ENCODE results near the gene RRP12.
"Not testable (repeated sequence)": the region's sequence is repeated elsewhere in the genome, so short reads cannot be mapped to it uniquely, and the experiment has no call there.

The RRP12 gene

GRCh38 chr10:97407211-97407951, 6.2 kb upstream of the RRP12 start:
- no peak for DNase-seq

- not testable (repeated sequence) for DNase-seq
Observed at GRCh38 chr10:97406483-97406882, 5.3 kb upstream of the RRP12 start.

DNA sequence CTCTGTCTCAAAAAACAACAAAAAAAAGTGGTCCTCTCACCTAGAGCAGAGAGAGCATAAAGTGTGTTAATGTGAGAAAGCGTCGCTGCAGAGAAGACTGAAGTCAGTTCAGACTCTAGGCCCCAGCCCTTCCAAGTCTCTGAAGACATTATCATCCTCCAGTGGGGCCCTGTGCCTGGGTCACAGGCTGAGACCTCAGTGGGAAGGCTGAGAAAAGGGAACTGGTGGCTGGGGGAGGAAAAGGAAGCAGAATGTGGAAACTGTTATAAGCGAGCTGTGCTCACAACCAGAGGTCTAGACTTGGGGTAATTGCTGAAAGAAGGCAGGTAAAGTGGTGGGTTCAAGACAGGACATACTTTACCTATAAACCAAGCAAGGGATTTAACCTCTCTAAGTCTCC, 4.9 kb upstream of the RRP12 start:
- no peak for DNase-seq

- DNase-seq = no peak
Observed at GRCh38 chr10:97404044-97404443, 2.9 kb upstream of the RRP12 start.

GRCh38 chr10:97401455-97401919, 347 bp upstream of the RRP12 start:
- no peak for DNase-seq

- no peak for DNase-seq
Observed at GRCh38 chr10:97399843-97400545, 1.1 kb downstream of the RRP12 start.

DNA sequence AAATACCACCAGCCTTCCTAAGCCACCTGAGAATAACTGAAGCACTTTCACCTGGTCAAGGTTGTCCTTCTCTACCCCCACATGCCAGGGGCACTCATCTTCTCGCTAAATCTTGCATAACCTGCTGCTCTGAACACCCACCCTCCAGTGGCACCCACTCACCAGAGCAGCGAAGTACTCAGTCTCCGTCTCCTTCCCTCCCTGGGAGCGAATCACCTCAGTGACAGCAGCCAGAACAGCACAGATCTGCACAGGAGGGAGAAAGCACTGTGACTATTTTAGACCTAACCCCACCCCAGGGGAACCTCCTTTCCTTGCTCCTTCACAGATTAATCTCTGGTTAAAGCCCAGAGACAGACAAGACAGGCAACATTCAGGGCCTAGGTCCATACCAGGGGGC, 5.1 kb downstream of the RRP12 start:
- DNase-seq = no peak

- DNase-seq = no peak
Observed at GRCh38 chr10:97393034-97393573, 8.0 kb downstream of the RRP12 start.

- DNase-seq = no peak
Observed at GRCh38 chr10:97390091-97390490, 11.0 kb downstream of the RRP12 start.

GRCh38 chr10:97388152-97388551, 13.0 kb downstream of the RRP12 start:
- no peak for DNase-seq

DNA sequence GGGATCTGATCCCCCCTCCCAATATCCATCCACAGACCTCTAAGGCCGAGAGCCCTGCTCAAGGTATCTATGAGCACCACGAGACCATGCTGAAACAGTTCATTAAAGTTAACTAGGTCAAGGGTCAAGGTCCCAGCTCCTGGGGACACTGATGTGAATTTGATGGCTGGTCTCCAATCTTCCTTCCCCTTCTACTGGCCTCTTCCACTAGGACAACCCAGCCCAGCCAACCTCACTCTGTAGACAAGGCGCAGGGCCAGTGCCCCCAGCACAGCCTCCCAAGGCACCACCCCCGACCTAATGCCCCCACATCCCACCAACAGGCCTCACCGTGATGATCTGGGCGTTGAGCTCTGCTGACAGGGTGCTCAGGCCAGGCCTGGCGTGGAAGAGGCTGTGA, 15.6 kb downstream of the RRP12 start:
- no peak for DNase-seq

DNA sequence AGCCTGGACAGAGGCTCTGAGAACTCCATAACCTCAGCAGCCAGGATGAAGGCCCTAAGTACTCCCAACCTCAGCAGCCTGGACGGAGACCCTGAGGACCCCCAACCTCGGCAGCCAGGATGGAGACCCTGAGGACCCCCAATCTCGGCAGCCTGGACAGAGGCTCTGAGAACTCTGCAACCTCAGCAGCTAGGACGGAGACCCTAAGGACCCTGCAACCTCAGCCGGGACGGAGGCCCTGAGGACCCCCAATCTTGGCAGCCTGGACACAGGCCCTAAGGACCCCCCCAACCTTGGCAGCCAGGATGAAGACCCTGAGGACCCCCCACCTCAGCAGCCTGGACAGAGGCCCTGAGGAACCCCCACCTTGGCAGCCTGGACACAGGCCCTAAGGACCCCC, 16.5 kb downstream of the RRP12 start:
- DNase-seq = no peak

DNA sequence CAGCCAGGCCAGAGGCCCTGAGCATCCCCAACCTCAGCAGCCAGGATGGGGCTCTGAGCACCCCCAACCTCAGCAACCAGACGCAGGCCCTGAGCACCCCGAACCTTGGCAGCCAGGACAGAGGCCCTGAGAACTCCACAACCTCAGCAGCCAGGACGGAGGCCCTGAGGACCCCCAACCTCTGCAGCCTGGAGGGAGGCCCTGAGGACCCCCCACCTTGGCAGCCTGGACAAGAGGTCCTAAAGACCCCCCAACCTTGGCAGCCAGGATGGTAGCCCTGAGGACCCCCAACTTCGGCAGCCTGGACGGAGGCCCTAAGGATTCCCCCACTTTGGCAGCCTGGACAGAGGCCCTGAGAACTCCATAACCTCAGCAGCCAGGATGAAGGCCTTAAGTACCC, 17.0 kb downstream of the RRP12 start:
- no peak for DNase-seq

DNA sequence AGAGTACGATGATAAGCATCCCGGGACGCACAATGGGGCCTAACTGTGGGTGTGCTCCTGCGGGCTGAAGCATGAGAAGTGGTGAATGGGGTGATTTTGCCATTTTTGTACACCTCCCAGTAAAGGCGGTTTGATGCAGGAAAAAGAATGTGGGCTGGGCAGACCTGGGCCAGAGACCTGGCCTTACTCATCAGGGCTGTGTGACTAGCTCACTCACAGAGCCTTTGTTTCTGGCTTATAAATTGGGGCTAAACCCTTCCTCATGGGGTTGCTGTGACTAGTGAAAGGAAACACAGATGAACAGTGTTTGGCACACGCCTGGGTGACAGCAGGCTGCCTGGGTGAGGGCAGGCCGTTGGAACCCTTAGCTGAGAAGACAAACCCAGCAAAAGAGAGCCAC, 18.0 kb downstream of the RRP12 start:
- DNase-seq = no peak

DNA sequence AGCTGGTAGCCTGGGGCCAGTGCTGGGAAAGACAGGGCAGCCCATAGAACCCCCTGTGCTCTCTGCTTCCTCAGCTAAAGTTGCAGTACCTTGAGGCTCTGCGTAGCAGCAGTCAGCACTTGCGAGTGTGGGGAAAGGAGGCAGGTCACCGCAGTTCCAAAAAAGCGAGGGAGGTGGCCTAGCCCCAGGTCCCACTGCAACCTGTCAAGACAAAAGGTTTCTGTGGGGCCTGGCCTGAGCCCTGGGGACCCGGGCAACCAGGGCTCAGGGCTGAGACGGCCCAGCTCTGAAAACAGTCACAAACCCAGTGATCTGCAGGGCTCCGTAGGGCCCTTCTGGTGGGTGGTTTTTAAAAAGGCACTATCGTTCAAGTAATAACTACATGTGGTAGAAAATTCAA, 19.5 kb downstream of the RRP12 start:
- no peak for DNase-seq

DNA sequence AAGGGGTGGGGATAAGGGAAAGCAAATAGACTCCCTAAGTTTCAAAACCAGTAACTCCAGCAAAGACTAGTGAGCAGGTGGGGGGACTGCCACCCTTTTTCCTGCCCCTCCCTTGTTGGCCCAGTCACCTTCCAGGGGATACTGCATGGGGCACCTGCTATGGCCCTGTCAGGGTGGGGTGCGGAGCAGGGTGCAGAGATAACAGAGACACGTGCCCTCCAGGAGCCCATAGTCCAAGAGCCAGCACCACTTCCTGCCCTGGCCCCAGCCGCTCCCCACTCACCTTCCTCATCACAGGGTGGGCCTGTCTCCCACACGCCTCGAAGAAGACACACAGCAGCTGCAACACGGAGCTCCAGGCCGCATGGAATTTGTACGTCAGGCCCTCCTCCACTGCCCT, 20.6 kb downstream of the RRP12 start:
- no peak for DNase-seq

- no peak for DNase-seq
Observed at GRCh38 chr10:97378933-97379921, 21.9 kb downstream of the RRP12 start.

- DNase-seq = no peak
Observed at GRCh38 chr10:97376413-97376812, 24.7 kb downstream of the RRP12 start.

- no peak for DNase-seq
Observed at GRCh38 chr10:97373456-97373855, 27.7 kb downstream of the RRP12 start.

DNA sequence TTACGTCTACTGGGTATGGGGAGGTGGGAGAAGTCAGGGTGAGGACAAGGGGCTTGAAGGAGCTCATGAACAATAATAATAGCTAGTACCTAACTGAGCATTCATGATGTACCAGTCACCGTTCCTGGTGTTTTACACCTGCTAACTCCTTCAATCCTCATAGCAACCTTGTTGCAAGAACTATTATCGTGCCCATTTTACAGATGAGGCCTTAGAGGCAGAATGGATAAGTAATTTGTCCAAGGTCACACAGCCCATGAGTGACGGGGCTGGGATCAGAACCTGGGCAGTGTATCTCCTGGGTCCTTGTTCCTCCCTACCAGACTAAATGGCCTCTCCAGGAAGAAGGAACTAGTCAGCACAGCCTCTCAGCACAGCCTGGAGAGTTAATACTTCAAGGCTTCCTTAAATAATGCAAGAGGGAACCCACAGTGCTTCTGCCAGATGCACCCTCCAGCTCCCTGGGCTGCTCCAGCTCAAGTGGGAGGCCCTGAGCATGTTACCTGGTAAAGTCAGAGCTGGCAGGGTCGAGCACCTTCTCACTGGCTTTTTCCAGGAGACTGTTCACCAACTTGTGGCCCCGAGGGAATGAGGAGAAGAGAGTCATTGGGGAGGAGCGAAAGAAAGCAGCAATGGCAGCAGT, 28.8 kb downstream of the RRP12 start:
- DNase-seq = no peak

DNA sequence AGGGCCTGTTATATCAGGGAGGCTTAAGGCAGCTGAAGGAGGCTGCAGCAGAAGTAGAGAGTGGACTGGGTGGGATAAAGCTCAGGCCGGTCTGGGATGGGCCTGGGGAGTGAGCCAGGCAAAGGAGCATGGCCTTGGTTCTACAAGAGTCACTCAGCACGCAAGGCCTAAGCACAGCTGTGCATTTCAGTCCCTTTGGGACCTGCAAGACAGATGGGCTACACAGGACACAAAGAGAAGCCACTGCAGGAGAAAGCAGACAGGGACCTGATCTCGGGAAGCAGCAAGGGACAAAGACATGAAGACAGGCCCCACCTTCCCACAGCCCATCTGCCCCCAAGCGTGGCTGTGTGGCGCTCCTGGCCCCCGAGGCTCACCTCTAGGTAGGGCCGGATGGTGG, 29.4 kb downstream of the RRP12 start:
- no peak for DNase-seq

- no peak for DNase-seq
Observed at GRCh38 chr10:97367126-97367649, 34.0 kb downstream of the RRP12 start.

Measured in activated gamma-delta T cell (primary cell).